Aorta (tissue), 5 donors: Measurements from ENCODE around the gene GPX2. TPM values are rescaled to one million over a fixed set of nuclear protein-coding genes. Genes with fewer than 3 reads are reported as not detected.
"Not testable (repeated sequence)": the region's sequence is repeated elsewhere in the genome, so short reads cannot be mapped to it uniquely, and the experiment has no call there.

Source experiments
- ATAC-seq: fragments of 200-7000 bp; cut with Tn5 transposase; one replicate; pipeline ENCODE4 v1.9.1; 2022; ENCODE audit warnings: moderate library complexity; ENCODE audit not compliant: low FRiP score
- DNase-seq, 2 donors: peaks; one replicate each; pipeline ENCODE4 v3.0.0-alpha.2; 2020
- H3K27ac ChIP-seq, 2 donors: one replicate each; pipeline ENCODE4 v1.5.1; 2013; ENCODE audit warnings: low read length in 2 of 2, mild to moderate bottlenecking in 2 of 2, moderate library complexity in 2 of 2, control low read depth in 1 of 2, inconsistent platforms in 1 of 2, low read depth in 1 of 2
- H3K27me3 ChIP-seq, 2 donors: one replicate each; pipeline ENCODE4 v1.6.1; 2013; ENCODE audit warnings: control low read depth in 1 of 2, low read length in 1 of 2, mild to moderate bottlenecking in 1 of 2, moderate library complexity in 1 of 2; ENCODE audit not compliant: insufficient read depth in 2 of 2, control insufficient read depth in 1 of 2
- H3K36me3 ChIP-seq, 2 donors: one replicate each; pipeline ENCODE4 v1.6.1; 2013; ENCODE audit warnings: control low read depth in 1 of 2, low read length in 1 of 2, mild to moderate bottlenecking in 1 of 2; ENCODE audit not compliant: insufficient read depth in 2 of 2, control insufficient read depth in 1 of 2
- H3K4me1 ChIP-seq, 2 donors: one replicate each; pipeline ENCODE4 v1.6.1; 2013; ENCODE audit warnings: low read length in 2 of 2, control low read depth in 1 of 2, mild to moderate bottlenecking in 1 of 2, moderate library complexity in 1 of 2; ENCODE audit not compliant: insufficient read depth in 2 of 2, control insufficient read depth in 1 of 2
- H3K4me3 ChIP-seq, 2 donors: one replicate each; pipeline ENCODE4 v1.5.1; 2013; ENCODE audit warnings: low read length in 2 of 2, control low read depth in 1 of 2, mild to moderate bottlenecking in 1 of 2
- H3K9me3 ChIP-seq: one replicate; pipeline ENCODE4 v1.6.1; 2013; ENCODE audit warnings: mild to moderate bottlenecking, low read length; ENCODE audit not compliant: control insufficient read depth
- WGBS, 2 donors: extraction: QIAGEN DNeasy Blood & Tissue Kit; methylation state at CpG; one replicate each; pipeline ENCODE4 v1.1.7; 2013; 5-methylcytosine and 5-hydroxymethylcytosine counted together
- intact Hi-C, 2 donors: fragments of 100-400 bp; cut with DNase I; formaldehyde crosslinking; loops; one replicate each; pipeline versions ENCODE4 v1.14.2 to v1.15.0; 2022
- polyA plus RNA-seq, 2 donors: library from polyadenylated mRNA; stranded (reverse); fragments of 200-250 nt; gene quantifications; one replicate each; pipeline ENCODE4 v1.2.3, GENCODE V29; 2013
- total RNA-seq, 2 donors: library from RNA; stranded (reverse); fragmentation: NEBNext Ultra II Directional; extraction: Animal tissue kit (Norgen Biotek cat#: 25700); gene quantifications; one replicate each; pipeline ENCODE4 v1.2.1, GENCODE V29; 2021
- donor health status: healthy with polysubstance abuse.
- donor health status: Bipolar disorder and iron deficiency.
- donor health status: DM: no; HTN: no; CAD: no.
- donor health status: DM: no; HTN: no; CAD: no.
- donor health status: DM: yes; HTN: yes; CAD: no.

Gene GPX2
- total and polyA plus RNA-seq, 4 donors = 16.8 TPM; not detected in 3

- ATAC-seq = no peak
- DNase-seq = no peak
- peaks cover 6 to 7% of the 10 kb centered on the region in 2 donors for H3K4me1 ChIP-seq
- WGBS, 2 donors = 73 to 77% methylated on average over 2 of the region's 2 CpGs
- H3K27me3 ChIP-seq = no peaks in the 10 kb centered on the region
- no peak overlapping the region for H3K27ac ChIP-seq
- peak overlapping the region in 1 of 2 donors; percentile 26 for H3K4me3 ChIP-seq
- intact Hi-C loops = loop anchor here in 1 of 2 donors (10.0 kb wide), 1 partner anchor 371 kb away; the partner anchor contains the start of genes HSPA2 and PPP1R36
- H3K36me3 ChIP-seq = no peaks in the 10 kb centered on the region
- no peaks in the 10 kb centered on the region for H3K9me3 ChIP-seq
These were observed 26.7 kb downstream of the GPX2 start for GRCh38 chr14:64915797-64916196.

DNA sequence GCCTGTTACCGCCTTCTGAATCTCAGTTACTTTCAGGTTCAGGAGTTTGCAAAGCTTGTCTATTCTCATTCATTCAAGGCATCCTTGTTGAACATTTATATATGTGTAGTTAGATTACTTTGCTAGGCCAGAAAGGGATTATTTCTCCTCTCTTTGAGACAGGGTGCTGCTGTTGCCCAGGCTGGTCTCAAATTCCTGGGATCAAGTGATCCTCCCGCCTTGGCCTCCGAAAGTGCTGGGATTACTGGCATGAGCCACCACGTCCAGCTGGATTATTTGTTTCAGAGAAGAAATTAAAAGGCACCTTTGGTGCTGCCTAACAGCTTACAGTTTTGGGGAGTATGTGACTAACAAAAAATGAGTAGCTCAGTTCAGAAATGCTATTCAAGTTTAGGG, 27.5 kb downstream of the GPX2 start:
- ATAC-seq = no peak
- Histone ChIP-seq H3K36me3 (no peaks in the 10 kb centered on the region), H3K4me3 (peak overlapping the region; percentile 44 to 91), H3K27me3 (no peaks in the 10 kb centered on the region), H3K27ac (peak overlapping the region in 1 of 2 donors; percentile 86), H3K4me1 (peaks cover 6 to 7% of the 10 kb centered on the region in 2 donors), H3K9me3 (no peaks in the 10 kb centered on the region)
- WGBS, 2 donors = 4% methylated on average over 4 of the region's 4 CpGs
- DNase-seq = no peak
- intact Hi-C loops = loop anchor here in 1 of 2 donors (10.0 kb wide), 1 partner anchor 370 kb away; the partner anchor contains the start of genes HSPA2 and PPP1R36

DNA sequence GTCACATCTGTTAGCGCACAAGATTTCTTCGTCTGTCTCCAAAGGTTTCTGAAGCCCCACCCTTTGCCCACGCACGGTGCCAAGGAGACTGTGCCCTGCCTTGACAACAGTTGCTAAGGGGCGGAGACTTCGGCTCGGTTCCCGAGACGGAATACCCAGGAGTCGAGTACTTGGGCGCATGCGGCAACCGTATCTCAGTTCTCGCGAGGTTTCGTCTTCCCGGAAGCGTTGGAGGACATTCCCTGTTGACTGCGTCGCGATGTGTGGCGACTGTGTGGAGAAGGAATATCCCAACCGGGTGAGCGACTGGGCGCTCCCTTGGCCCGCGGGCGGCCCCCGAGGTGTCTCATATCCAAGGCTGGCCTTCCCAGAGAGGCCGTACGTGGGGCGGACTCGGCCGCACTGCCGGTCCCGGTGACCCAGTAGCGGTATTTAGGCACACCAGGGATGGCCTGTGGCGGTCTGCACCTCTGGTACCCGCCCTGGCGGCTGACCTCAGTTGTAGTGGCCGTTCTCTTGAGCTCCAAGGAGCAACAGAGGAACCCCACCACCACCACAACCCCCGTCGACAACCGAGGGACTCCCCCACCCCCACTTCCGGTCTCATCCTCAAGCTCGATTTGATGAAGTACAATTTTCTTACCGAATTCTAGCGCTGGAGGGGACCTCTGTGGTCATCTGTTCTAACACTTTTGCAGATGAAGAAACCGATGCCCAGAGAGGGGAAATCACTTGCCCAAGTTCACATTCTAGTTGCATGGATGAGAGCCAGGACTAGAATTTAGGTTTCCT, 28.1 kb downstream of the GPX2 start, which contains the start of gene CHURC1:
CHURC1 (plus strand) TSS at position 219 of the 792 bp plus-strand sequence; CDS start at position 260, 41 bp downstream.
- peak; percentile 98 for ATAC-seq

DNA sequence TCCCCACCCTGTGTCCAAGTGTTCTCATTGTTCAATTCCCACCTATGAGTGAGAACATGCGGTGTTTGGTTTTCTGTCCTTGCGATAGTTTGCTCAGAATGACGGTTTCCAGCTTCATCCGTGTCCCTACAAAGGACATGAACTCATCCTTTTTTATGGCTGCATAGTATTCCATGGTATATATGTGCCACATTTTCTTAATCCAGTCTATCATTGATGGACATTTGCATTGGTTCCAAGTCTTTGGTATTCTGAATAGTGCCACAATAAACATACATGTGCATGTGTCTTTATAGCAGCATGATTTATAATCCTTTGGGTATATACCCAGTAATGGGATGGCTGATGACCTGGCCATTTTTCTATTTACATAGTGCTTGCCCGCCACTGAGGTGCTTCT, 29.1 kb downstream of the GPX2 start:
- H3K9me3 ChIP-seq, H3K4me1 ChIP-seq, H3K27me3 ChIP-seq, DNase-seq, H3K27ac ChIP-seq, H3K36me3 ChIP-seq, H3K4me3 ChIP-seq, ATAC-seq: not testable (repeated sequence)
- intact Hi-C loops = loop anchor here in 1 of 2 donors (10.0 kb wide), 1 partner anchor 369 kb away; the partner anchor contains the start of genes HSPA2 and PPP1R36
- WGBS, 2 donors = 12 to 64% methylated on average over 1 to 5 of the region's 5 CpGs

More for the DNA sequence above, 28.1 kb downstream of the GPX2 start, which contains the start of gene CHURC1:
- H3K27me3 ChIP-seq = no peaks in the 10 kb centered on the region
- no peaks in the 10 kb centered on the region for H3K36me3 ChIP-seq
- peak within 1 kb of the TSS; percentile 44 to 91 for H3K4me3 ChIP-seq
- peak within 1 kb of the TSS; percentile 84 to 86 for H3K27ac ChIP-seq
- H3K9me3 ChIP-seq = no peaks in the 10 kb centered on the region
- intact Hi-C loops = loop anchor here in 1 of 2 donors (10.0 kb wide), 1 partner anchor 370 kb away; the partner anchor contains the start of genes HSPA2 and PPP1R36
- 0 to 1% methylated on average over 46 to 49 of the region's 49 CpGs for WGBS, 2 donors
- H3K4me1 ChIP-seq = peaks cover 5 to 6% of the 10 kb centered on the region in 2 donors
- DNase-seq = peak; percentile 100

GRCh38 chr14:64912261-64912660, 30.3 kb downstream of the GPX2 start:
- intact Hi-C loops = loop anchor here in 1 of 2 donors (10.0 kb wide), 1 partner anchor 367 kb away; the partner anchor contains the start of genes HSPA2 and PPP1R36

DNA sequence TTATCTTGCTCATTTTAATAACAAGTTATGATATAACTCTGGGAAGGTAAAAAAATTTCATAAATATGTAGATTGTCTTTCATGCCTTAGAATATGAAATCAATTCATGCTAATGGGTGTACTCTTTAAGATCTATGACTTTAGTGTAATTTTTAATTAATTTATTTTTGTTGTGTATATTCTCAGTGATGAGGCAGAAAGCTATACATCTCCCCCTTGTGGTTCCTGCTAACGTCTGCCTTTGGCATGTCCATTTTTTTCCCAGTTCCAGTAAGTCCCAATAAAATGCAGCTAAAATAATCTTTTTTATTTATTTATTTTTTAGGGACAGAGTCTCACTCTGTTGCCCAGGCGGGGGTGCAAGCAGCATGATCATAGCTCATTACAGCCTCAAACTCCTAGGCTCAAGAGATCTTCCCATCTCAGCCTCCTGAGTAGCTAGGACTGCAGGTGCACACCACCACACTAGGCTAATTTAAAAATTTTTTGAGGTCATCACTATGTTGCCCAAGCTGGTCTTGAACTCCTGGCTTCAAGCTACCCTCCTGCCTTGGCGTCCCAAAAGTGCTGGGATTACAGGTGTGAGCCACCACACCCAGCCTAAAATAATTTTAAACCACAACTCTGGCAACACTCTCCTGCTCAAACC, 31.6 kb downstream of the GPX2 start:
- DNase-seq = no peak
- H3K9me3 ChIP-seq = no peaks in the 10 kb centered on the region
- no peak overlapping the region for H3K27ac ChIP-seq
- intact Hi-C loops = loop anchor here in 1 of 2 donors (10.0 kb wide), 1 partner anchor 366 kb away; the partner anchor contains the start of genes HSPA2 and PPP1R36
- H3K4me1 ChIP-seq = peaks cover 0 to 6% of the 10 kb centered on the region in 2 donors
- no peaks in the 10 kb centered on the region for H3K36me3 ChIP-seq
- WGBS, 2 donors = 45 to 50% methylated on average over 3 of the region's 3 CpGs
- ATAC-seq = no peak
- H3K27me3 ChIP-seq = no peaks in the 10 kb centered on the region
- no peak overlapping the region for H3K4me3 ChIP-seq

More at GRCh38 chr14:64912261-64912660, 30.3 kb downstream of the GPX2 start:
- H3K36me3 ChIP-seq = no peaks in the 10 kb centered on the region
- ATAC-seq (no peak), DNase-seq (no peak)
- WGBS, 2 donors = 0 to 1% methylated on average over 1 of the region's 1 CpG
- H3K4me1 ChIP-seq = peaks cover 0 to 6% of the 10 kb centered on the region in 2 donors
- H3K27ac ChIP-seq = no peak overlapping the region
- no peaks in the 10 kb centered on the region for H3K9me3 ChIP-seq
- H3K4me3 ChIP-seq = no peak overlapping the region
- H3K27me3 ChIP-seq = no peaks in the 10 kb centered on the region

DNA sequence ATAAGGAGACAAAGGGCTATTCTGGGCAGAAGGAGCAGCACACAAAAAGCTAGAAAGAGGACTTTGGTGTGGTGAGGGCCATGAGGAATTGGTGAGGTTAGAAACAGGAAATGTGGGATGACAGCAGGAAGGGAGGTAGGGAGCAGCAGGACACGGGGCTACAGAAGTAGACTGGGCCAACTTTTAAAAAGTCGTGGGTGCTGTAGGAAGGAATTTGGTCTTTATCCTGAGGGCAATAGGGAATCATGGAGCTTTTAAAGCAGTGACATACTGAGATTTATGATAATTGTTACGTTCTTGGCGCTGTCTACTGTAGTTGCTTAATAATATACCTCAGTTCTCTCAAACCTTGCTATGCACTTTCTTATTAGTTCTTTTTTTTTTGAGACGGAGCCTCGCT, 36.5 kb downstream of the GPX2 start:
- intact Hi-C loops = no loop called here
- no peak overlapping the region for H3K27ac ChIP-seq

GRCh38 chr14:64899958-64900357, 42.6 kb downstream of the GPX2 start:
- no peaks in the 10 kb centered on the region for H3K27me3 ChIP-seq
- ATAC-seq (no peak), DNase-seq (no peak)
- no peak overlapping the region for H3K4me3 ChIP-seq
- no peaks in the 10 kb centered on the region for H3K4me1 ChIP-seq
- 78 to 79% methylated on average over 1 of the region's 1 CpG for WGBS, 2 donors
- H3K9me3 ChIP-seq = no peaks in the 10 kb centered on the region
- H3K27ac ChIP-seq = no peak overlapping the region
- H3K36me3 ChIP-seq = no peaks in the 10 kb centered on the region
- intact Hi-C loops = loop anchor here in 1 of 2 donors (5.0 kb wide), 1 partner anchor 37 kb away; no protein-coding TSS in a partner anchor

More for the DNA sequence above, 36.5 kb downstream of the GPX2 start:
- Histone ChIP-seq H3K4me3 (no peak overlapping the region), H3K4me1 (no peaks in the 10 kb centered on the region), H3K36me3 (no peaks in the 10 kb centered on the region), H3K9me3 (no peaks in the 10 kb centered on the region), H3K27me3 (no peaks in the 10 kb centered on the region)
- DNase-seq = no peak
- ATAC-seq = no peak
- WGBS, 2 donors = 79 to 86% methylated on average over 6 of the region's 6 CpGs
